Endodermal cell (in vitro differentiated cells): ENCODE results near the gene NDST4. TPM values are rescaled to one million over a fixed set of nuclear protein-coding genes. Genes with fewer than 3 reads are reported as not detected.

ENCODE experiments used
- DNase-seq: peaks from one replicate; pipeline ENCODE4 v3.0.0-alpha.2; 2017
- H3K27ac ChIP-seq: 2 replicates; pipeline ENCODE4 v1.5.1; 2013; ENCODE audit warnings: mild to moderate bottlenecking, low read depth, low read length, moderate library complexity
- H3K27me3 ChIP-seq: 2 replicates; pipeline ENCODE4 v1.6.1; 2013; ENCODE audit warnings: mild to moderate bottlenecking, low read length, moderate library complexity; ENCODE audit not compliant: insufficient read depth, control insufficient read depth, poor library complexity, severe bottlenecking
- H3K36me3 ChIP-seq: 2 replicates; pipeline ENCODE4 v1.7.0; 2013; ENCODE audit warnings: mild to moderate bottlenecking, low read length, moderate library complexity; ENCODE audit not compliant: control insufficient read depth, insufficient read depth
- H3K4me1 ChIP-seq: one replicate; pipeline ENCODE4 v1.7.0; 2013; ENCODE audit warnings: low read length; ENCODE audit not compliant: control insufficient read depth, insufficient read depth
- H3K4me3 ChIP-seq: 2 replicates; pipeline ENCODE4 v1.5.1; 2013; ENCODE audit warnings: mild to moderate bottlenecking, low read length, moderate library complexity
- H3K9ac ChIP-seq: 2 replicates; pipeline ENCODE4 v1.6.1; 2013; ENCODE audit warnings: mild to moderate bottlenecking, low read length, moderate library complexity; ENCODE audit not compliant: poor library complexity, severe bottlenecking; ENCODE audit errors: extremely low read depth
- H3K9me3 ChIP-seq: 2 replicates; pipeline ENCODE4 v1.6.1; 2013; ENCODE audit warnings: mild to moderate bottlenecking, low read length, moderate library complexity; ENCODE audit not compliant: control insufficient read depth
- H3K27ac Mint-ChIP-seq: 2 replicates; pipeline ENCODE4 v1.8.0; 2020; ENCODE audit warnings: mixed read lengths
- H3K27me3 Mint-ChIP-seq: 2 replicates; pipeline ENCODE4 v1.8.0; 2021; ENCODE audit warnings: mild to moderate bottlenecking, mixed read lengths; ENCODE audit not compliant: insufficient read depth
- H3K36me3 Mint-ChIP-seq: 2 replicates; pipeline ENCODE4 v1.8.0; 2020; ENCODE audit warnings: low read depth, mixed read lengths
- H3K4me1 Mint-ChIP-seq: 2 replicates; pipeline ENCODE4 v1.8.0; 2020; ENCODE audit warnings: mixed read lengths
- H3K4me3 Mint-ChIP-seq: 2 replicates; pipeline ENCODE4 v1.8.0; 2020; ENCODE audit warnings: mild to moderate bottlenecking, moderate library complexity, mixed read lengths
- H3K9me3 Mint-ChIP-seq: 2 replicates; pipeline ENCODE4 v1.8.0; 2020; ENCODE audit warnings: mild to moderate bottlenecking, mixed read lengths
- CTCF ChIP-seq: fragments of 200-600 bp; sonication (generic); conservative IDR thresholded peaks from 2 replicates; pipeline ENCODE4 v1.5.0; 2021; ENCODE audit warnings: antibody characterized with exemption, mild to moderate bottlenecking
- WGBS, 2 experiments: methylation state at CpG; one replicate each; pipeline versions ENCODE4 v1.1.5 to v1.1.7; 2013; ENCODE audit warnings: missing lambda C conversion rate in 2 of 2, mixed read lengths in 1 of 2; ENCODE audit not compliant: insufficient coverage in 1 of 2, insufficient read length in 1 of 2; 5-methylcytosine and 5-hydroxymethylcytosine counted together
- total RNA-seq, 2 donors: library from RNA; stranded (reverse); fragmentation: NEBNext Ultra II Directional in 1 of 2; extraction: Animal tissue kit (Norgen Biotek cat#: 25700) in 1 of 2; gene quantifications; 2 replicates in 1 of 2; 3 replicates in 1 of 2; pipeline ENCODE4 v1.2.1, GENCODE V29; 2021

NDST4 gene
- total RNA-seq, 2 donors from 2014 or later, result 0.31 TPM; not detected in 1

- Mint-ChIP-seq H3K36me3 (no peaks in the 10 kb centered on the region), H3K9me3 (no peaks in the 10 kb centered on the region), H3K4me1 (peaks cover 8% of the 10 kb centered on the region), H3K27me3 (no peaks in the 10 kb centered on the region), H3K4me3 (no peak overlapping the region), H3K27ac (no peak overlapping the region)
- Histone ChIP-seq H3K4me1 (no peaks in the 10 kb centered on the region), H3K27me3 (no peaks in the 10 kb centered on the region), H3K9me3 (no peaks in the 10 kb centered on the region), H3K4me3 (no peak overlapping the region), H3K9ac (no peak overlapping the region), H3K27ac (no peak overlapping the region), H3K36me3 (no peaks in the 10 kb centered on the region)
- TF ChIP-seq CTCF, result no peak
- WGBS, 2 experiments, result 90 to 93% methylated on average over 1 of the region's 1 CpG
- DNase-seq, result no peak
These were observed 167.8 kb downstream of the NDST4 start for GRCh38 chr4:114945616-114946015.

DNA sequence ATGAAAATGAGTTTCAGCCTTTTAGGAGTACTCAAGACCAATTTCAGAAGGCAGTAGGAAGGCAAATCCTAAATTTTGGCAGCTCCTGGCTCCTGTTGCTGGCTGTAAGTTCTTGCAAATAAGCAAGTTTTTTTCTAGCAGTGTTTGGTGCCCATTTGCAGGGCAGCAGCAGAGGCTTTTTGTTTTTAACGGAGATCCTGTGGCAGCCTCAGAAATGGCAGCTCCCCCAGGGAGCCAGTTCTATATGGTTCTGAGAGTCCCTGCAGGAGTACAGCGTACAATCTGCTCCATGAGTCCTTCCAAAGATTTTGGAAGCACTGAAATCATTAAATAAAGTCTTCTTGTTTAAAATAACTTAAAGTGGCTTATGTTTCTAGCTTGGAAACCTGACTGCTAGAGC lies 171.9 kb downstream of the NDST4 start:
- H3K9ac ChIP-seq, result no peak overlapping the region
- H3K4me3 Mint-ChIP-seq, result no peak overlapping the region
- no peaks in the 10 kb centered on the region for H3K36me3 ChIP-seq
- no peak overlapping the region for H3K27ac ChIP-seq
- DNase-seq, result no peak
- no peaks in the 10 kb centered on the region for H3K9me3 Mint-ChIP-seq
- peaks cover 3% of the 10 kb centered on the region for H3K4me1 ChIP-seq
- H3K27ac Mint-ChIP-seq, result no peak overlapping the region
- peaks cover 20% of the 10 kb centered on the region for H3K4me1 Mint-ChIP-seq
- H3K9me3 ChIP-seq, result no peaks in the 10 kb centered on the region
- H3K36me3 Mint-ChIP-seq, result no peaks in the 10 kb centered on the region
- 20 to 73% methylated on average over 1 to 2 of the region's 2 CpGs for WGBS, 2 experiments
- no peak for TF ChIP-seq CTCF
- H3K4me3 ChIP-seq, result no peak overlapping the region
- no peaks in the 10 kb centered on the region for H3K27me3 ChIP-seq
- H3K27me3 Mint-ChIP-seq, result no peaks in the 10 kb centered on the region

GRCh38 chr4:114927881-114928280 lies 185.5 kb downstream of the NDST4 start:
- H3K36me3 Mint-ChIP-seq, result no peaks in the 10 kb centered on the region
- H3K27ac Mint-ChIP-seq, result no peak overlapping the region
- Histone ChIP-seq H3K9me3 (peaks cover under 1% of the 10 kb centered on the region), H3K4me1 (peaks cover 7% of the 10 kb centered on the region), H3K9ac (no peak overlapping the region), H3K4me3 (no peak overlapping the region), H3K27me3 (no peaks in the 10 kb centered on the region), H3K36me3 (no peaks in the 10 kb centered on the region), H3K27ac (no peak overlapping the region)
- H3K9me3 Mint-ChIP-seq, result peaks cover 2% of the 10 kb centered on the region
- no peaks in the 10 kb centered on the region for H3K27me3 Mint-ChIP-seq
- no peak overlapping the region for H3K4me3 Mint-ChIP-seq
- no peak for DNase-seq
- 89% methylated on average over 2 of the region's 2 CpGs; no CpG with 5 or more reads in 1 of the 2 experiments for WGBS, 2 experiments
- H3K4me1 Mint-ChIP-seq, result peaks cover 19% of the 10 kb centered on the region
- no peak for TF ChIP-seq CTCF
